HEK293 (cell line): ENCODE results near the gene ADAMTSL4.

ENCODE experiments used
- ATF2 ChIP-seq: fragments of 450-650 bp; formaldehyde crosslinking; IDR thresholded peaks from 2 replicates; pipeline ENCODE4 v1.5.1; 2016; ENCODE audit warnings: missing biosample characterization, missing genetic modification characterization, low read depth
- HOXD13 ChIP-seq: sonication (generic); formaldehyde crosslinking; IDR thresholded peaks from 2 replicates; pipeline ENCODE4 v1.8.0; 2022; ENCODE audit warnings: missing genetic modification reagents, borderline replicate concordance
- KLF10 ChIP-seq: fragments of 450-650 bp; IDR thresholded peaks from 2 replicates; pipeline ENCODE4 v1.5.1; 2018; ENCODE audit warnings: missing biosample characterization, mild to moderate bottlenecking, missing genetic modification characterization
- ZBTB11 ChIP-seq: fragments of 450-650 bp; formaldehyde crosslinking; conservative IDR thresholded peaks from 2 replicates; pipeline ENCODE4 v1.5.1; 2016; ENCODE audit warnings: low read depth, missing biosample characterization, missing genetic modification characterization
- ZBTB7A ChIP-seq: fragments of 450-650 bp; formaldehyde crosslinking; IDR thresholded peaks from 2 replicates; pipeline ENCODE4 v1.5.1; 2016; ENCODE audit warnings: low read depth, missing biosample characterization, missing genetic modification characterization
- ZIC2 ChIP-seq: fragments of 450-650 bp; formaldehyde crosslinking; IDR thresholded peaks from 2 replicates; pipeline ENCODE4 v1.5.1; 2016; ENCODE audit warnings: missing biosample characterization, missing genetic modification characterization
- ZNF112 ChIP-seq: fragments of 450-650 bp; formaldehyde crosslinking; IDR thresholded peaks from 2 replicates; pipeline ENCODE4 v1.5.0; 2017; ENCODE audit warnings: missing biosample characterization, missing genetic modification characterization
- ZNF121 ChIP-seq: fragments of 450-650 bp; formaldehyde crosslinking; IDR thresholded peaks from 2 replicates; pipeline ENCODE4 v1.5.1; 2016; ENCODE audit warnings: missing biosample characterization, missing genetic modification characterization
- ZNF155 ChIP-seq: fragments of 450-650 bp; formaldehyde crosslinking; IDR thresholded peaks from 2 replicates; pipeline ENCODE4 v1.5.1; 2016; ENCODE audit warnings: missing biosample characterization, missing genetic modification characterization
- ZNF169 ChIP-seq: fragments of 450-650 bp; formaldehyde crosslinking; IDR thresholded peaks from 2 replicates; pipeline ENCODE4 v1.5.1; 2016; ENCODE audit warnings: missing biosample characterization, missing genetic modification characterization
- ZNF221 ChIP-seq: fragments of 450-650 bp; formaldehyde crosslinking; IDR thresholded peaks from 2 replicates; pipeline ENCODE4 v1.5.1; 2017; ENCODE audit warnings: missing biosample characterization, missing genetic modification characterization, borderline replicate concordance
- ZNF239 ChIP-seq: fragments of 450-650 bp; formaldehyde crosslinking; IDR thresholded peaks from 2 replicates; pipeline ENCODE4 v1.5.1; 2016; ENCODE audit warnings: missing biosample characterization, missing genetic modification characterization
- ZNF274 ChIP-seq, 2 experiments: fragments of 200-500 bp in 1 of 2; fragments of 450-650 bp in 1 of 2; sonication (Bioruptor generic) in 1 of 2; formaldehyde crosslinking in 1 of 2; IDR thresholded peaks; 2 replicates each; pipeline versions ENCODE4 v1.5.1 to v1.6.1; 2014 to 2016; ENCODE audit warnings: borderline replicate concordance in 1 of 2, inconsistent platforms in 1 of 2, low read length in 1 of 2, missing biosample characterization in 1 of 2, missing genetic modification characterization in 1 of 2
- ZNF341 ChIP-seq: fragments of 450-650 bp; formaldehyde crosslinking; IDR thresholded peaks from 2 replicates; pipeline ENCODE4; 2016; ENCODE audit warnings: low read depth, missing biosample characterization, missing genetic modification characterization
- ZNF350 ChIP-seq: fragments of 450-650 bp; formaldehyde crosslinking; IDR thresholded peaks from 2 replicates; pipeline ENCODE4 v1.5.0; 2017; ENCODE audit warnings: missing biosample characterization, mild to moderate bottlenecking, missing genetic modification characterization
- ZNF488 ChIP-seq: fragments of 450-650 bp; formaldehyde crosslinking; IDR thresholded peaks from 2 replicates; pipeline ENCODE4 v1.5.1; 2016; ENCODE audit warnings: missing biosample characterization, missing genetic modification characterization
- ZNF555 ChIP-seq: fragments of 450-650 bp; formaldehyde crosslinking; conservative IDR thresholded peaks from 2 replicates; pipeline ENCODE4 v1.5.1; 2017; ENCODE audit warnings: missing biosample characterization, mild to moderate bottlenecking, missing genetic modification characterization, inconsistent platforms
- ZNF558 ChIP-seq: fragments of 450-650 bp; formaldehyde crosslinking; IDR thresholded peaks from 2 replicates; pipeline ENCODE4 v1.5.1; 2016; ENCODE audit warnings: missing biosample characterization, missing genetic modification characterization
- ZNF561 ChIP-seq: fragments of 450-650 bp; IDR thresholded peaks from 2 replicates; pipeline ENCODE4 v1.5.1; 2018; ENCODE audit warnings: missing biosample characterization, missing genetic modification characterization, borderline replicate concordance
- ZNF571 ChIP-seq: fragments of 450-650 bp; formaldehyde crosslinking; IDR thresholded peaks from 2 replicates; pipeline ENCODE4 v1.5.0; 2017; ENCODE audit warnings: missing biosample characterization, missing genetic modification characterization
- ZNF626 ChIP-seq: fragments of 450-650 bp; sonication (Bioruptor Pico); formaldehyde crosslinking; IDR thresholded peaks from 2 replicates; pipeline ENCODE4 v1.5.1; 2018; ENCODE audit warnings: missing biosample characterization, missing genetic modification characterization, inconsistent platforms
- ZNF629 ChIP-seq: fragments of 450-650 bp; formaldehyde crosslinking; IDR thresholded peaks from 2 replicates; pipeline ENCODE4 v1.5.1; 2017; ENCODE audit warnings: missing biosample characterization, missing genetic modification characterization
- ZNF654 ChIP-seq: fragments of 450-650 bp; formaldehyde crosslinking; IDR thresholded peaks from 2 replicates; pipeline ENCODE4 v1.5.1; 2016; ENCODE audit warnings: low read depth, missing biosample characterization, missing genetic modification characterization
- ZNF660 ChIP-seq: fragments of 450-650 bp; IDR thresholded peaks from 2 replicates; pipeline ENCODE4 v1.5.1; 2018; ENCODE audit warnings: missing biosample characterization, mild to moderate bottlenecking, missing genetic modification characterization
- ZNF664 ChIP-seq: fragments of 450-650 bp; formaldehyde crosslinking; IDR thresholded peaks from 2 replicates; pipeline ENCODE4 v1.5.1; 2016; ENCODE audit warnings: missing biosample characterization, missing genetic modification characterization
- ZNF701 ChIP-seq: fragments of 450-650 bp; formaldehyde crosslinking; IDR thresholded peaks from 2 replicates; pipeline ENCODE4 v1.5.1; 2016; ENCODE audit warnings: missing biosample characterization, missing genetic modification characterization
- ZNF707 ChIP-seq: fragments of 450-650 bp; formaldehyde crosslinking; IDR thresholded peaks from 2 replicates; pipeline ENCODE4 v1.5.1; 2016; ENCODE audit warnings: missing biosample characterization, missing genetic modification characterization
- ZNF776 ChIP-seq: fragments of 450-650 bp; formaldehyde crosslinking; IDR thresholded peaks from 2 replicates; pipeline ENCODE4 v1.5.0; 2017; ENCODE audit warnings: missing biosample characterization, missing genetic modification characterization, borderline replicate concordance
- ZNF777 ChIP-seq: fragments of 450-650 bp; formaldehyde crosslinking; IDR thresholded peaks from 2 replicates; pipeline ENCODE4 v1.5.1; 2017; ENCODE audit warnings: missing biosample characterization, missing genetic modification characterization, borderline replicate concordance
- ZSCAN30 ChIP-seq: fragments of 450-650 bp; IDR thresholded peaks from 2 replicates; pipeline ENCODE4 v1.5.1; 2018; ENCODE audit warnings: missing biosample characterization, mild to moderate bottlenecking, missing genetic modification characterization, moderate library complexity
- TF ChIP-seq, protein P1 (sequence below): fragments of 450-650 bp; formaldehyde crosslinking; IDR thresholded peaks from 2 replicates; pipeline ENCODE4 v1.5.1; 2016; ENCODE audit warnings: missing biosample characterization, missing genetic modification characterization
- TF ChIP-seq, protein P2 (sequence below): fragments of 450-650 bp; formaldehyde crosslinking; IDR thresholded peaks from 2 replicates; pipeline ENCODE4 v1.5.1; 2016; ENCODE audit warnings: missing biosample characterization, missing genetic modification characterization

The ADAMTSL4 gene

GRCh38 chr1:150548632-150549495 is at the start of gene ADAMTSL4 (continued):
- TF ChIP-seq ZNF488 (tag by site-specific recombination): no peak
- no peak for TF ChIP-seq ZNF169 (tag by site-specific recombination)
- TF ChIP-seq, protein P1, sequence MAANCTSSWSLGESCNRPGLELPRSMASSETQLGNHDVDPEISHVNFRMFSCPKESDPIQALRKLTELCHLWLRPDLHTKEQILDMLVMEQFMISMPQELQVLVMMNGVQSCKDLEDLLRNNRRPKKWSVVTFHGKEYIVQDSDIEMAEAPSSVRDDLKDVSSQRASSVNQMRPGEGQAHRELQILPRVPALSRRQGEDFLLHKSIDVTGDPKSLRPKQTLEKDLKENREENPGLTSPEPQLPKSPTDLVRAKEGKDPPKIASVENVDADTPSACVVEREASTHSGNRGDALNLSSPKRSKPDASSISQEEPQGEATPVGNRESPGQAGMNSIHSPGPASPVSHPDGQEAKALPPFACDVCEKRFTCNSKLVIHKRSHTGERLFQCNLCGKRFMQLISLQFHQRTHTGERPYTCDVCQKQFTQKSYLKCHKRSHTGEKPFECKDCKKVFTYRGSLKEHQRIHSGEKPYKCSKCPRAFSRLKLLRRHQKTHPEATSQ (tag by site-specific recombination): no peak
- TF ChIP-seq ZNF341 (tag by site-specific recombination): 0 out of 2 replicates have a peak, but pooled peaks have one; percentile 20
- TF ChIP-seq ZNF561 (tag by site-specific recombination): peak; percentile 74
- no peak for TF ChIP-seq ZBTB7A (tag by site-specific recombination)
- TF ChIP-seq ZNF707 (tag by site-specific recombination): no peak
- TF ChIP-seq, protein P2, sequence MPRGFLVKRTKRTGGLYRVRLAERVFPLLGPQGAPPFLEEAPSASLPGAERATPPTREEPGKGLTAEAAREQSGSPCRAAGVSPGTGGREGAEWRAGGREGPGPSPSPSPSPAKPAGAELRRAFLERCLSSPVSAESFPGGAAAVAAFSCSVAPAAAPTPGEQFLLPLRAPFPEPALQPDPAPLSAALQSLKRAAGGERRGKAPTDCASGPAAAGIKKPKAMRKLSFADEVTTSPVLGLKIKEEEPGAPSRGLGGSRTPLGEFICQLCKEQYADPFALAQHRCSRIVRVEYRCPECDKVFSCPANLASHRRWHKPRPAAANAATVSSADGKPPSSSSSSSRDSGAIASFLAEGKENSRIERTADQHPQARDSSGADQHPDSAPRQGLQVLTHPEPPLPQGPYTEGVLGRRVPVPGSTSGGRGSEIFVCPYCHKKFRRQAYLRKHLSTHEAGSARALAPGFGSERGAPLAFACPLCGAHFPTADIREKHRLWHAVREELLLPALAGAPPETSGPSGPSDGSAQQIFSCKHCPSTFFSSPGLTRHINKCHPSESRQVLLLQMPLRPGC: no peak
- no peak for TF ChIP-seq ZNF239 (tag by site-specific recombination)
- 0 out of 2 replicates have a peak, but pooled peaks have one; percentile 16 for TF ChIP-seq ZSCAN30
- TF ChIP-seq ZNF777 (tag by site-specific recombination): no peak
- TF ChIP-seq ZNF555 (tag by site-specific recombination): no peak
- no peak for TF ChIP-seq ZNF654 (tag by site-specific recombination)
- no peak for TF ChIP-seq ZNF221 (tag by site-specific recombination)
- TF ChIP-seq ZNF112 (tag by site-specific recombination): no peak
- 0 out of 2 replicates have a peak, but pooled peaks have one; percentile 41 for TF ChIP-seq ZNF660 (tag by site-specific recombination)
- TF ChIP-seq HOXD13 (CRISPR knock-in tag): no peak
- TF ChIP-seq ZNF629: no peak
- no peak for TF ChIP-seq ZNF701 (tag by site-specific recombination)
- TF ChIP-seq ZBTB11 (tag by site-specific recombination): peak; percentile 22; the same call in 1 of the 2 replicates
- TF ChIP-seq ATF2: no peak
- TF ChIP-seq ZNF274 (IDR thresholded peaks at IDR 0.05; ENCODE audit: low read length): no peak
- TF ChIP-seq ZNF274 (tag by site-specific recombination; IDR thresholded peaks at IDR 0.05; ENCODE audit: borderline replicate concordance): no peak
- no peak for TF ChIP-seq ZNF571 (tag by site-specific recombination)
- no peak for TF ChIP-seq ZNF664 (tag by site-specific recombination)
- TF ChIP-seq ZIC2 (tag by site-specific recombination): peak; percentile 27
- TF ChIP-seq ZNF776 (tag by site-specific recombination): no peak
- TF ChIP-seq ZNF121 (tag by site-specific recombination): no peak
- TF ChIP-seq ZNF350 (tag by site-specific recombination): no peak
- no peak for TF ChIP-seq ZNF155 (tag by site-specific recombination)
- TF ChIP-seq KLF10 (tag by site-specific recombination): no peak
- TF ChIP-seq ZNF626 (tag by site-specific recombination): no peak
- no peak for TF ChIP-seq ZNF558 (tag by site-specific recombination)
